ENCODE measurements around the gene PGA5. TPM values are rescaled to one million over a fixed set of nuclear protein-coding genes. Genes with fewer than 3 reads are reported as not detected.

PGA5 gene
- total and polyA plus RNA-seq, 2 experiments from 2014 or later = 0.45 to 0.52 TPM

DNA sequence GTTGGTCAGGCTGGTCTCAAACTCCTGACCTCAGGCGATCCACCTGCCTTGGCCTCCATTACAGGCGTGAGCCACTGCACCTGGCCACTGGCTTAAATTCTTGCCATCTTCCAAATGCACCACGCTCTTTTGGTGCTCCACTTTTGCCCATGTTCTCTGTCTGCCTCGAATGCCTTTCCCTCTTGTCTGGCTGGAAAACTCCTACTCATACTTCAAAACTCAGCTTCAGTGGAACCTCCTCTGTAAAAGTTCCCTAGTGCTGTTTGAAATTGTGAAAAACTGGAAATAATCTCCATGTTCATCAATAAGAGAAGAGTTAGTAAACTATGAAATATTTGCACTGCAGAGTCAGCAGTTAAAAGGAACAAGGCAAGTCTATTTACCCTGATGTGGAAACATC, 42.6 kb downstream of the PGA5 start (continued):
- TF ChIP-seq REST (IDR thresholded peaks at IDR 0.05; ENCODE audit: unreplicated experiment) (no peak), CREB1 (CRISPR knock-in tag; IDR thresholded peaks at IDR 0.05; ENCODE audit: low read depth) (no peak), EZH2 (IDR thresholded peaks at IDR 0.05; ENCODE audit: low read depth, unreplicated experiment) (no peak)
- TF ChIP-seq, protein P1, sequence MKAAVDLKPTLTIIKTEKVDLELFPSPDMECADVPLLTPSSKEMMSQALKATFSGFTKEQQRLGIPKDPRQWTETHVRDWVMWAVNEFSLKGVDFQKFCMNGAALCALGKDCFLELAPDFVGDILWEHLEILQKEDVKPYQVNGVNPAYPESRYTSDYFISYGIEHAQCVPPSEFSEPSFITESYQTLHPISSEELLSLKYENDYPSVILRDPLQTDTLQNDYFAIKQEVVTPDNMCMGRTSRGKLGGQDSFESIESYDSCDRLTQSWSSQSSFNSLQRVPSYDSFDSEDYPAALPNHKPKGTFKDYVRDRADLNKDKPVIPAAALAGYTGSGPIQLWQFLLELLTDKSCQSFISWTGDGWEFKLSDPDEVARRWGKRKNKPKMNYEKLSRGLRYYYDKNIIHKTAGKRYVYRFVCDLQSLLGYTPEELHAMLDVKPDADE (IDR thresholded peaks at IDR 0.05) = no peak

DNA sequence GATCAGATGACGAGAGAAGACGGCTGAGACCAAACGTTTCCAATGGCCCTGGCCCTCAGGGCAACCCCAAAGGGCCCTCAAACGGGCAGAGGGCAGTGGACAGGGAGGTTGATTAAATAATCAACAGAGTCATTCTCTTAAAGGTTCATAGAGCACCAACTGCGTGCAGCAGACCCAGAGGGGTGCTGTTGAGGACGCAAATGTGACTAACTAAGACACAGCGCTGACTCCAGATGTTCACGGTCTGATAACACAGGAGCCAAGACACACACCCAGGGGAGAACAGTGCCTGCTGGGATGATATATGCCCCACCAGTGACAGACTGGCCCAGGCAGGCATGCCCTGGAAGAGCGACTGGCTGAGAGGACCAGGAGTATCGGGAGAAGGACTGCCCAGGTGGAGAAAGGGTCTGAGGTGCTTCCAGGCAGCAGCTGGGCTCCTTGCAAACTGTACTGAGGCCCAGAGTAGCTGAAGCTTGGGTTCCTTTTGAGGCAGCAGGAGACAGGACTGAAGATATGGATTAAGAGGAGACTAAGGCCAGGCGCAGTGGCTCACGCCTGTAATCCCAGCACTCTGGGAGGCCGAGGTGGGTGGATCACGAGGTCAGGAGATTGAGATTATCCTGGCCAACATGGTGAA, 46.5 kb downstream of the PGA5 start:
- H3K79me2 ChIP-seq (replicated peaks; ENCODE audit: insufficient read depth) = peaks cover 6% of the 10 kb centered on the region
- H3K27me3 ChIP-seq (ENCODE audit: insufficient read depth) = no peaks in the 10 kb centered on the region
- H4K20me1 ChIP-seq (replicated peaks; ENCODE audit: insufficient read depth) = peaks cover 6% of the 10 kb centered on the region; the same call in 1 of the 2 replicates
- no peak for TF ChIP-seq ZNF114 (CRISPR knock-in tag; IDR thresholded peaks at IDR 0.05)
- TF ChIP-seq, protein P1 (IDR thresholded peaks at IDR 0.05) = no peak
- TF ChIP-seq CREB1 (CRISPR knock-in tag; IDR thresholded peaks at IDR 0.05; ENCODE audit: low read depth) = no peak
- no peak for TF ChIP-seq ZNF462 (CRISPR knock-in tag; IDR thresholded peaks at IDR 0.05)
- no peak for TF ChIP-seq NANOG (IDR thresholded peaks at IDR 0.05; ENCODE audit: borderline replicate concordance)
- no peak for TF ChIP-seq EZH2 (IDR thresholded peaks at IDR 0.05; ENCODE audit: low read depth, unreplicated experiment)
- Mint-ChIP-seq H3K4me3 (no peak overlapping the region), H3K27ac (0 out of 2 replicates have a peak overlapping the region, but pooled peaks have one; percentile 36), H3K9me3 (no peaks in the 10 kb centered on the region), H3K27me3 (ENCODE audit: insufficient read depth, low read depth, poor library complexity) (peaks cover 14% of the 10 kb centered on the region), H3K4me1 (no peaks in the 10 kb centered on the region; the same call in 1 of the 3 replicates), H3K36me3 (ENCODE audit: low read depth) (peaks cover 37% of the 10 kb centered on the region)
- no peaks in the 10 kb centered on the region for H3K9me2 ChIP-seq (ENCODE audit: insufficient read depth)
- no peaks in the 10 kb centered on the region for H3K4me1 ChIP-seq (ENCODE audit: insufficient read depth)
- H3K4me2 ChIP-seq = no peak overlapping the region
- H3K27ac ChIP-seq (ENCODE audit: low read depth) = no peak overlapping the region
- H3K4me3 ChIP-seq = no peak overlapping the region
- ATAC-seq (no peak), DNase-seq (ENCODE audit: low spot score) (no peak)
- H2AFZ ChIP-seq = no peak overlapping the region
- H3F3A ChIP-seq (replicated peaks; ENCODE audit: low read depth) = no peaks in the 10 kb centered on the region
- peaks cover 12% of the 10 kb centered on the region; the same call in 1 of the 2 replicates for H3K36me3 ChIP-seq (ENCODE audit: insufficient read depth)
